Erythroblast (primary cell): ENCODE data around the gene PRF1.

ENCODE experiments used
- GATA1 ChIP-seq: IDR thresholded peaks from 2 replicates; pipeline ENCODE4 v1.6.1; 2011; ENCODE audit warnings: low read depth, mild to moderate bottlenecking, control low read depth, low read length, moderate library complexity
- POLR2A ChIP-seq: IDR thresholded peaks from 2 replicates; pipeline ENCODE4 v1.6.1; 2011; ENCODE audit warnings: mild to moderate bottlenecking, low read length

- TF ChIP-seq POLR2A (no peak), GATA1 (no peak)
These were observed 37.6 kb downstream of the PRF1 start for GRCh38 chr10:70564901-70565351.
